Omental fat pad (tissue), 4 donors: ENCODE data around the gene STYXL2. TPM values are rescaled to one million over a fixed set of nuclear protein-coding genes. Genes with fewer than 3 reads are reported as not detected.

ENCODE experiments used
- ATAC-seq: fragments of 150-250 bp; one replicate; pipeline ENCODE4 v1.9.1; 2016; ENCODE audit warnings: mild to moderate bottlenecking, moderate library complexity; ENCODE audit not compliant: low FRiP score
- DNase-seq: peaks from one replicate; pipeline ENCODE4 v3.0.0-alpha.2; 2019; ENCODE audit warnings: low spot score
- CTCF ChIP-seq, 3 donors: fragments of 450-650 bp; IDR thresholded peaks; one replicate each; pipeline ENCODE4 v1.5.1; 2016 to 2017; ENCODE audit warnings: antibody characterized with exemption in 3 of 3, mild to moderate bottlenecking in 3 of 3, moderate library complexity in 2 of 3
- total RNA-seq, 4 donors: library from RNA; depleted of rRNA; stranded (reverse); fragments of >200 nt; gene quantifications; one replicate each; pipeline ENCODE4 v1.1.0, GENCODE V29; 2016

Gene STYXL2
- total RNA-seq, 4 donors from 2014 or later: 0.12 to 0.65 (median 0.36) TPM

- no peak for TF ChIP-seq CTCF (IDR thresholded peaks at IDR 0.05)
- ATAC-seq (no peak), DNase-seq (no peak)
Measured at GRCh38 chr1:167105271-167106118, 11.6 kb downstream of the STYXL2 start.

DNA sequence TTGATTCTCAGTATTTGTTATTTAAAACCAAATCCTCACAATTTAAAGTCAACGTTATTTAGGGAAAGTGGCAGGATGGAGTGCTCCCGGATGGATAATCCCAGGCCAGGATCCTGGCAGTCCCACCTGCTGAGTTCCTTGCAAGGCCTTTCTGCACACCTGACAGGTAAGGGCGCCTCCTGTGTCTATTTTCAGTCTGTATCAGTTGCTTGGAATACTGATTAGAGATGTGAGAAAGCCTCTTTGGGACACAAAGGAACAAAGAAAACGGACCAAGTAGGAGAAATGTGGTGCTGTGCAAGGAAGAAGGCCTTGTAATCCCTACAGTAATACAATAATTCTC is 12.2 kb downstream of the STYXL2 start:
- ATAC-seq: no peak
- DNase-seq: no peak
- no peak for TF ChIP-seq CTCF (IDR thresholded peaks at IDR 0.05)

- no peak for ATAC-seq
- no peak for TF ChIP-seq CTCF (IDR thresholded peaks at IDR 0.05)
- DNase-seq: no peak
Measured at GRCh38 chr1:167107456-167107855, 13.6 kb downstream of the STYXL2 start.

DNA sequence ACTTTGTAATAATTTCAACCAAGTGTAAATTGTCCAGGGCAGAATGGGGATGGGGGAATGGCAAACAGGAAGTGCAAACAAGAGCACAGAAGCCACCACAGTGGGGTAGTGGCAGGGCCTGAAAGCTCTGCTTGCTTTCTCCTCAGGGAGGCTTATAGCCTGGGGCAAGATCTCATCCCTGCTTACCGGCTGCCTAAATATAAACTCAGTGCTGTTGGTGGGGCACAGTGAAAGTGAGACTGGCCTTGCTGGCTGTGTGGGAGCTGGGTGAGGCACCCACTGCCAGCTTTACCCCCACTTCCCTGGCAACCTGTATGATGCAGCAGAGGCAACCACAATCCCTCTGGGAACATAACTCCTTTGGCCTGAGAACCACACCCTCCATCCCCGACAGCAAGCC is 15.2 kb downstream of the STYXL2 start:
- ATAC-seq: no peak
- DNase-seq: no peak
- no peak for TF ChIP-seq CTCF (IDR thresholded peaks at IDR 0.05)

- DNase-seq (no peak), ATAC-seq (no peak)
- no peak for TF ChIP-seq CTCF (IDR thresholded peaks at IDR 0.05)
Measured at GRCh38 chr1:167110586-167110985, 16.7 kb downstream of the STYXL2 start.

DNA sequence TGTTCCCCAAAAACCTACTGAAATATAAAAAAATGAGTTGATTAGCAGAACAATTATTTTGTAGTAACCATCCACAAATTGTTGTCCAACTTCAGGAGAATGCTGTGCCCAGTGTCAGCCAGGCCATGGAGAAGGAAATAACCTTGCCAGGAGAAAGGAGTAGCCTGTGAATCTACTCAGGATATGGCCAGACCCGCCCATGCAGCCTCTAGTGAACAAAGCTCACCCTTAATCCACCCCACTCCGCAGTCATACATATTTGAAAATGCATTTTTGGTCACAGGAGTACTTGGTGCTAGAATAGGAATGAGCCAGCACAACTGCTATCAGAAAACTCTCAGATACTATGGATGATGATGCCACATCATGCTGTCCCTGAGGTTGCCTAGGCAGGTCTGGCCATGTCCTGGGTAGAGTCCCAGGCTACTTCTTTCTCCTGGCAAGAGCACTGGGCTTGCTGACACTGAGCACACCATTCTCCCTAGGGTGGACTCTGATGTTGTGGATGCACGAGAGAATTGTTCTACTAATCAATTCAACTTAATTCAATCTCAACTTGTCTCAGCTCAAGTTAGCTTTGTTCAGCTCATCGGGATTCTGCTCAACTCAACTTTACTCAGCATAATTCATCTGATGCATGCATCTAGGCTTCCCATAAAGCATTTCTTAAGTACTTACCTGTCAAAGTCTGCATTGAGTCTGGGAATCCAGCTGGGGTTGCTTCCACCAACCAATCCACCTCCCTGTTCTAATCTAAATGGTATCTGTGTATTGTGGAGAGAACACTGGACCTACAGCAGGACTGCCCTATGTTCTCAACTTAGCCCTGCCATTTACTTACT is 18.2 kb downstream of the STYXL2 start:
- TF ChIP-seq CTCF (IDR thresholded peaks at IDR 0.05): no peak
- DNase-seq (no peak), ATAC-seq (no peak)
